Smooth muscle cell (in vitro differentiated cells): ENCODE data around the gene FIGLA. TPM values are rescaled to one million over a fixed set of nuclear protein-coding genes. Genes with fewer than 3 reads are reported as not detected.

Experiments used
- DNase-seq: peaks from one replicate; lab custom pipeline; 2025; ENCODE audit not compliant: unreplicated experiment; lab: John Stamatoyannopoulos, UW
- H2AFZ ChIP-seq: fragments of 200-600 bp; sonication (generic); 2 replicates; pipeline ENCODE4 v1.6.0; 2016; ENCODE audit warnings: antibody characterized with exemption, low read depth, mild to moderate bottlenecking
- H3F3A ChIP-seq: fragments of 200-600 bp; sonication (generic); 2 replicates; pipeline ENCODE4 v1.6.0; 2017; ENCODE audit warnings: antibody characterized with exemption, low read depth
- H3K27ac ChIP-seq: fragments of 200-600 bp; sonication (generic); 2 replicates; pipeline ENCODE4 v1.5.1; 2016; ENCODE audit warnings: low read depth, mild to moderate bottlenecking
- H3K27me3 ChIP-seq: fragments of 200-600 bp; sonication (generic); 2 replicates; pipeline ENCODE4 v1.6.1; 2016; ENCODE audit warnings: low read depth, mild to moderate bottlenecking
- H3K36me3 ChIP-seq: fragments of 200-600 bp; sonication (generic); 2 replicates; pipeline ENCODE4 v1.5.1; 2016; ENCODE audit warnings: low read depth
- H3K4me1 ChIP-seq: fragments of 200-600 bp; sonication (generic); 2 replicates; pipeline ENCODE4 v1.5.1; 2016; ENCODE audit warnings: low read depth
- H3K4me2 ChIP-seq: fragments of 200-600 bp; sonication (generic); 2 replicates; pipeline ENCODE4 v1.6.0; 2016; ENCODE audit warnings: mild to moderate bottlenecking
- H3K4me3 ChIP-seq: fragments of 200-600 bp; sonication (generic); 2 replicates; pipeline ENCODE4 v1.5.1; 2016; ENCODE audit warnings: mild to moderate bottlenecking
- H3K79me2 ChIP-seq: fragments of 200-600 bp; sonication (generic); 2 replicates; pipeline ENCODE4 v1.6.0; 2016; ENCODE audit warnings: low read depth, mild to moderate bottlenecking
- H3K9ac ChIP-seq: fragments of 200-600 bp; sonication (generic); 2 replicates; pipeline ENCODE4 v1.6.0; 2016; ENCODE audit warnings: low read depth
- H3K9me3 ChIP-seq: fragments of 200-600 bp; sonication (generic); replicated peaks from 2 replicates; pipeline ENCODE4 v1.5.1; 2016; ENCODE audit warnings: low read depth
- H4K20me1 ChIP-seq: fragments of 200-600 bp; sonication (generic); 2 replicates; pipeline ENCODE4 v1.6.0; 2016; ENCODE audit warnings: low read depth
- CTCF ChIP-seq: fragments of 200-600 bp; sonication (generic); IDR thresholded peaks from 2 replicates; pipeline ENCODE4 v1.5.1; 2017; ENCODE audit warnings: borderline replicate concordance, mild to moderate bottlenecking, antibody characterized with exemption; ENCODE audit not compliant: insufficient read depth, poor library complexity, severe bottlenecking
- WGBS: methylation state at CpG from one replicate; pipeline ENCODE4 v1.1.7; 2016; ENCODE audit warnings: low lambda C conversion rate; 5-methylcytosine and 5-hydroxymethylcytosine counted together
- polyA plus RNA-seq: library from polyadenylated mRNA; unstranded; fragments of >200 nt; fragmentation: Nextera tagmentation; extraction: Ambion mirVana; gene quantifications from 2 replicates; pipeline ENCODE4 v1.2.1, GENCODE V29; 2016
- total RNA-seq: library from RNA; depleted of rRNA; stranded (reverse); fragments of >200 nt; gene quantifications from 2 replicates; pipeline ENCODE4 v1.2.3, GENCODE V29; 2014

The FIGLA gene
- total and polyA plus RNA-seq, 2 experiments from 2014 or later, result not detected

- DNase-seq, result no peak
- H3K9me3 ChIP-seq, result no peaks in the 10 kb centered on the region
- peak overlapping the region; percentile 60 for H2AFZ ChIP-seq
- H3K36me3 ChIP-seq, result no peaks in the 10 kb centered on the region
- H3K4me3 ChIP-seq, result peak overlapping the region; percentile 35
- peaks cover 8% of the 10 kb centered on the region for H3K4me1 ChIP-seq
- H3K27me3 ChIP-seq, result peaks cover 76% of the 10 kb centered on the region
- H3K4me2 ChIP-seq, result peak overlapping the region; percentile 85
- no peaks in the 10 kb centered on the region for H3K79me2 ChIP-seq
- H3K27ac ChIP-seq, result no peak overlapping the region
- H4K20me1 ChIP-seq, result no peaks in the 10 kb centered on the region
- no peak overlapping the region for H3K9ac ChIP-seq
- peak; percentile 46 for TF ChIP-seq CTCF
- WGBS, result 10% methylated on average over 33 of the region's 33 CpGs
- no peaks in the 10 kb centered on the region for H3F3A ChIP-seq
Measured at GRCh38 chr2:70789304-70790135, 923 bp downstream of the FIGLA start.

GRCh38 chr2:70785137-70785911 is 5.1 kb downstream of the FIGLA start:
- H3F3A ChIP-seq, result peaks cover 8% of the 10 kb centered on the region
- no peak for DNase-seq

DNA sequence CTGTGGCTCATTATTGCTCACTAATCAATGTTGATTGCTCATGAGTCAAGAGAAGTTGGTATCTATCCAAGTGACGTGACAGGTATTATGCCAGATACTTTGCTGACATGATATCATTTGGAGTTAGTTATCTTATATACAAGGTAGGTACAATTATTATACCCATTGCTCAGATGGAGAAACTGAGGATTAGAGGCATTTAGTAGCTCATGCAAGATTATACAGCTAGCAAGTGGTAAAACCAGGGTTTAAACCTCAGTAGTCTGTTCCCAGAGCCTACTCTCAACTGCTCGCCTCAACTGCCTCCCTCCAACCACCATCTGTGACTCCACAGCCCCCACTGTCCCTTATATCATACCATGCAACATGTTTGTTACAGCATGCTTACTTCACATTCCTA is 6.1 kb downstream of the FIGLA start:
- H3K27me3 ChIP-seq, result peaks cover 27% of the 10 kb centered on the region
- H3K9ac ChIP-seq, result no peak overlapping the region
- H2AFZ ChIP-seq, result no peak overlapping the region
- DNase-seq, result no peak
- no peaks in the 10 kb centered on the region for H4K20me1 ChIP-seq
- H3K4me1 ChIP-seq, result no peaks in the 10 kb centered on the region
- 84% methylated on average over 2 of the region's 2 CpGs for WGBS
- peaks cover 9% of the 10 kb centered on the region for H3F3A ChIP-seq
- no peaks in the 10 kb centered on the region for H3K36me3 ChIP-seq
- no peak overlapping the region for H3K4me2 ChIP-seq
- H3K4me3 ChIP-seq, result no peak overlapping the region
- TF ChIP-seq CTCF, result no peak
- H3K79me2 ChIP-seq, result no peaks in the 10 kb centered on the region
- no peaks in the 10 kb centered on the region for H3K9me3 ChIP-seq
- H3K27ac ChIP-seq, result no peak overlapping the region

More at GRCh38 chr2:70785137-70785911, 5.1 kb downstream of the FIGLA start:
- Histone ChIP-seq H3K9me3 (no peaks in the 10 kb centered on the region), H3K36me3 (no peaks in the 10 kb centered on the region), H3K27ac (no peak overlapping the region), H3K27me3 (peaks cover 37% of the 10 kb centered on the region), H3K4me2 (no peak overlapping the region), H2AFZ (no peak overlapping the region), H4K20me1 (no peaks in the 10 kb centered on the region), H3K4me1 (peaks cover 6% of the 10 kb centered on the region), H3K9ac (no peak overlapping the region), H3K4me3 (no peak overlapping the region), H3K79me2 (no peaks in the 10 kb centered on the region)
- peak; percentile 46 for TF ChIP-seq CTCF
- 18% methylated on average over 7 of the region's 7 CpGs for whole genome bisulfite sequencing
